HG02885 (cell line): ENCODE measurements around the gene NCBP2.

Experiments
- ATAC-seq: cut with Tn5 transposase; IDR thresholded peaks from one replicate; pipeline ENCODE4 v1.9.1; 2021; ENCODE audit warnings: mild to moderate bottlenecking; ENCODE audit not compliant: unreplicated experiment, poor library complexity

Gene NCBP2

DNA sequence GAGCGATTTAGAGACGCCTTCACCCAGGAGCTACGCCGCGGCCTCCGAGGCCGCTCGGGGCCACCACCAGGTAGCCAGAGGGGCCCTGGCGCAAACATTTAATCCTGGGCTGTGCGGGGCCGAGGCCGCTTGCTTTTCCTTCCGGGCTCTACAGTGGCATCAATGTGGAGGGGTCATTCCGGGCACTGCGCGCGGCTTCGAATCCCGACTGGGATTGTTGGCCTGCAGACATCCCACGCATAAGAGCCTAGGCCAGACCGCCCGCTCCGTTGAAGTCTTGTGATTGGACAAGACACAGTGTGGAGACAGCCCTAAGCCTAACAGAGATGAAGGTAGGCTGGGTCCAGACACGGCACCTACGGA, 568 bp upstream of the NCBP2 start:
- peak; percentile 7 for ATAC-seq

DNA sequence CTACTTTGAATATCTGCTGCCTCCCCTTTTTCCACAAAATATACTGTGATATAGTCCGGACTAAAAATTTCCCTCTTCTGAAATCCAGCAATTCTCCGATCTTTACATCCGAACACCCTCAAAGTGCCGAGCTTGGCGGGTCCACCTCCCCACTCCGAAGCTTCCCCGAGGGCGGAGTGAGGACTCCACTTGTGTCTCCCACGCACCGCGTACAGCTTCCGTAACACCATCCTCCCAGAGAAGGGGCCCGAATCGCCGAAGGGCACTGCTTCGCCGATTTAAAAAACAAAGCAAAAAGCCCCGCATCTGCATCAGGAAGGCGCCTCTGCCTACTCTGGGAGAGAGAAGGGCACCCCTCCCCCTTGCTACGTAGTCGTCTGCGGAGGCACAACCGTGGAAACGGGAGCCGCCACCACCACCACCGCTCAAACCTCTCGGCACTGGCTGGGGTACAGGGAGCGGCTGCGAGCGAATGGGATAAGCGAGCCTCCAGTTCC, 551 bp downstream of the NCBP2 start:
- peak; percentile 30 for ATAC-seq

DNA sequence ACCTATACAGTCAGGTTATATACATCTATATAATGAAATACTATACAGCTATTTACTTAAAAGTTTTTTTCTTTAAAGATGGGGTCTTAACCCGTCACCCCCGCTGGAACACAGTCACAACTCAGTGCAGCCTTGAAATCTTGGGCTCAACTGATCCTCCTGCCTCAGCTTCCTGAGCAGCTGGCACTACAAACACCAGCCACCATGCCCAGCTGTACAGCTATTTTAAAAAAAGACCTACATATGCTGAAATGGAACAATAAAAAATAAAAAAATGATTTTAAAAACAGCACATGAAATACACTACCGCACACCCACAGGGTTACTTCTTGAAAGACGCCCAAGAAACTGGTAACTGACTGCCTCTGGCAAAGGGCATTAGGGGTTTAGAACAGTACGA, 3.8 kb downstream of the NCBP2 start:
- no peak for ATAC-seq

DNA sequence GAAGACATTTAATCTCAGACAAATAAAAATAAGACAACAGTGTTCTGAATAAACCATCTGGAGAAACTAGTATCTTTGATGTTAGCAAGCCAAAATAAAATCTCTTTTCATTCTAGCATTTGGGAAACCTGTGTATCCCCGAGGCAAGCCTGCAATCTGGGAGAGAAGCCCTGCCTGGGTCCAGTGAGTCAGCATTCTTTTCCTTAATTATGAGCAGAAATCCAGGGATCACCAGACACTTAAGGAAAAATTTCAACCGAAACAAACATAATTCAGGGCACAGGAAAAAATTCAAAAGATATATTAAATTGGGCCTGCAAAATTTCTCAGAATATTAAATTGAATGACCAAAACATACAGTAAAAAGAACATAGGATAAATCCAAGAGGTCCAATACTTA, 4.2 kb downstream of the NCBP2 start:
- no peak for ATAC-seq

DNA sequence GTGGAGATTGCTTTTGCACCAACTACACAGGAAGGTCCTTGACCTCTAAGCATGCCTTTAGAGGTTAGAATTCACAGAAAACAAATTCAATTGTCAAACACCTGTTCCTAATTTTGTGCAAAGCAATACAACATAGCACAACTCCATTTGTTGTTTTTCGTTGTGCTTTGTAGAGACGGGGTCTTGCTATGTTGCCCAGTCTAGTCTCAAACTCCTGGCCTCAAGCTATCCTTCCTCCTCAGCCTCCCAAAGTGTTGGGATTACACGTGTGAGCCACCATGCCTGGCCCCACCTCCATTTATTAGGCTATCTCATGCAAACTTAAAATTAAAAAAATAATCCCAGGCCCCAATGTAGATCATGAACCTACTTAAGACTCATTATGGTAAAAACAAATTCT, 6.0 kb downstream of the NCBP2 start:
- no peak for ATAC-seq

DNA sequence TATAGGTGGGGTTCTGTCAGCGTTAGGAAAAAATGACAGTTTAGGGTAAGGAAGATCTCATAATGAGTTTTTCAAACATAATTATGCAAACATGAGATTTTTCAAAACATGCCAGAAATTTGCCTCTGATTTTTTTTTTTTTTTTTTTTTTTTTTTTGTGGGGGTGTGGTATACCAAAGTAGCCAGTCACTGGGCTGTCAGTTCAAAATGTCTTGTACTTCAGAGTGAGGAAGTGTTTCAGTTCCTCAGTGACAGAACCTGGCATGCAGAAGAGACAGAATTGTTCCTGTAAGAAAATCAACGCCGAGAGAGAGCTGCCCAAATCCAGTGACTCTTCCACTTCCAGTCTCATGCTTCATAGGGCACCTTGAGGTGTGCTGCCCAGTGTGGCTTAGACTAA, 9.7 kb downstream of the NCBP2 start:
- no peak for ATAC-seq

DNA sequence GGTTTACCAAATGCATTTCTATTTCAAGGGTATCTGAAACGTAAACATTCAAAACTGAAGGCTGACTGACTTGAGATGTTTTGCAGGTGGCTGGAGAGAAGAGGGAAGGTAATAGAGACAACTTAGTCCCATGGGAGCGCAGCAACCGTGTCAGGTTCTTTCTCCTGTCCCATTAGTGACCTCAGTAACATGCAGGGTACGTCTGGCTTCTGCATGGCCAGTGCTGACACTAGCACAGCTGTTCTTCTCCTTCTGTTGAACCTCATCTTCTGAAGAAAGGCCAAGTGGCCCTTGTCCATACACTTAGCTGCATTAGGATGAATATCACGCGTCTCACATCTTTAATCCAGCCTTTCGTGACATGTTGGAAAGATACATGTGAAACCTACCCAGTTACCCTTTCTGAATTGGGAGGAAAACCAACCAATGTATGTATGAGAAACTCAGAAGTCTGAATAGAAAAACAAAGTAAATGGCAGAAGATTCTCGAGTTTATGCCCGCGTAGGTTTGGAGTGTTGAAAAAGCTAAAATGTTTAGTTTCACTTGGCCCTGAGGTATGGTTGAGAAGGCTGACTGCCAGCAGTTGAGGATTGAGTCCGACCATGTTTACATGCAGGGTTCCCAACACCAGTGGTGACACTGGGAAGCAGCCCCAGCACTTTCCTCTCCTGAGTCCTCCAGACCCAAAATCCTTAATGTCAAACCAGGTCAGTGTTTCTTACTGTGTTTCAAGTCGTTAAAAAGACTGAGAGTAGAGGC, 10.3 kb downstream of the NCBP2 start:
- ATAC-seq: no peak

DNA sequence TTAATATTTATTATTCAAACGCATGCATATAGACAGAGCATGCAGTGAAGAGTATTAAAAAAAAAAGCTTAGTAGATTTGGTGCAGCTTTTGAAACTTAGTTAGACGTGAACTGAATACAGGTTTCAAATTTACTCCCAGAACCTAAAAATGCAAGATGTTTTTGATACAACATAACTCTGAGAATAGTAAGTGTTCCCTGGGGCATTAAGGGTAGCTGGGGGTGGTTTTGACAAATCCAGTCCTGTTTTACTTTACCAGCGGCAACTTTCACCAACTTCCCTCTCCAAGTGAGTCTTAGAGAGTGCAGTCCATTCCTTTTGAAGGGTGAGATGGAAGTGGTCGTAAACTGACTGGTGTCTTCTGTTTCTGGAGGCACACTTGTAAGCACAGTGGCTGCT, 11.2 kb downstream of the NCBP2 start:
- ATAC-seq: no peak

DNA sequence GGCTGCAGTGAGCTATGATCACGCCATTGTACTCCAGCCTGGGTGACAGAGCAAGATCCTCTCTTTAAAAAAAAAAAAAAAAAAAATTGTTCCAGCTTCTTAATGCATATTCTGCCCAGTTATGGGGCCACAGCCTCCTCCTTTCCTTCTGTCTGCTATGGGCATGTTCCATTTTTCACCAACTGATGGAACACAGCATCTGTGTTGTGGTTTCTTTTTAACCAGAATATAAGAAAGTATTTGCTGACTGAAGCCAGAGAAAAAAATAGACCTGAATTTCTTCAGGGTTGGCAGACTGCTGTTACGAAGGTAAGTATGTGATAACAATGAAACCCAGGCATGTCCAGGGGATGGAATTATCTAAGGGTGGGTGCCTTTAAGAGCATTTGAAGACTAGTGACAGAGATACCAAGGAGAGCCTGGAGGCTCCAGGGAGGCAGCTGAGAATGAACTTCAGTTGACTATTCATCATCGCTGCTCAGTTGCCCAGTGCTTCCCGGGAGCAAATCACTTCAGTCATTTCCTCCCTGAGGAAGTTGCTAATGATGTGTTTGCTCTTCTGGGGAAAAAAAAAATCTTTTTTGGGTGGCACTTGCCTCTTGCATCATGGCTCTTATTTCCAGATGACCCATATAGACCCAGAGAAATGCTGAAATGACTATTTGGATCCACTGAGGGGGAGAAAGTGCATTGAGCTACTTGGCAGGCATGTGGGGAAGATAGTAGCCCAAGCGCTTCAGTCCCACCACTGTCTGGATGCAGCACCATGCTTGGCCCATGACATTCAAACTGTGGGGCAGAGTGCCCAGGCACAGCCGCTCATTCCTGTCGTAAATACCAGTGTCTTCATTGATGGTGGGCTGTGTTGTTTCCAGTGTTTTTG, 14.5 kb downstream of the NCBP2 start:
- ATAC-seq: no peak

DNA sequence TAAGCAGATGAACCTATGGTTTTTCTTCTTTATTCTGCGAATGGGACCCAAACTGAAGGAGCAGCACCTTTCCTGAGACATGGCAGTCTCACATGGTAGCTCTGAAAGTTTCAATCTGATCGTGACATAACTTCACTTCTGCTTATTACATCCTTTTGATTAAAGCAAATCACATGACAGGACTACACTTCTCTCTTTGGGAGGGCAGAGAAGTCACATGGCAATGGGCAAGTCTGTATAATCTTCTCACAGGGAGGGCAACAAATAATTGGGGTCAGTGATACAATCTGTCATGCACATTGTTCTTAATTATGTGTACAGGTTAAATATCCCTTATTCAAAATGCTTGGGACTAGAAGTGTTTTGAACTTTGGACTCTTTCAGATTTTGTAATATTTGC, 21.6 kb downstream of the NCBP2 start:
- ATAC-seq: no peak

DNA sequence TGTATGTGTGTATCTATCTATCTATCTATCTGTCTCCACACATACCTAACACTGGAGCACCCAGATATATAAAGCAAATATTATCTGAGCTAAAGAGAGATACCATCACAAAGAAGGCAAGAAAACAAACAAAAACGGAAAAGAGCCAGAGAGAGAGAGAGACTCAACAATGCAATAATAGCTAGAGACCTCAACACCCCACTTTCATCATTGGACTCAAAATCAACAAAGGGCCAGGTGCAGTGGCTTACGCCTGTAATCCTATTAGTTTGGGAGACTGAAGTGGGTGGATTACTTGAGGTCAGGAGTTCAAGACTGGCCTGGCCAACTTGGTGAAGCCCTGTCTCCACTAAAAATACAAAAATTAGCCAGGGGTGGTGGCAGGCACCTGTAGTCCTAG, 23.4 kb downstream of the NCBP2 start:
- ATAC-seq: no peak

DNA sequence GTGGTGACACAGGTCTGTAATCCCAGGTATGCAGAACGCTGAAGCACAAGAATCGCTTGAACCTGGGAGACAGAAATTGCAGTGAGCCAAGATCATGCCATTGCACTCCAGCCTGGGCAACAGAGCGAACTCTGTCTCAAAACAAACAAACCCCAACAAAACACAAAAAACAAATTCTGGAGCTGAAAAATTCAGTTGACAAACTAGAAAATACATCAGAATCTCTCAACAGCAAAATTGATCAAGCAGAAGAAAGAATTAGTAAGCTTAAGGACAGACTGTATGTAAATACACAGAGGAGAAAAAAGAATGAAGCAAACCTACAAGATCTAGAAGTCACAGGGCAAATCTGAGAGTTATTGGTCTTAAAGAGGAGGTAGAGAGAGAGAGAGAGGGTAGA, 25.3 kb downstream of the NCBP2 start:
- no peak for ATAC-seq

DNA sequence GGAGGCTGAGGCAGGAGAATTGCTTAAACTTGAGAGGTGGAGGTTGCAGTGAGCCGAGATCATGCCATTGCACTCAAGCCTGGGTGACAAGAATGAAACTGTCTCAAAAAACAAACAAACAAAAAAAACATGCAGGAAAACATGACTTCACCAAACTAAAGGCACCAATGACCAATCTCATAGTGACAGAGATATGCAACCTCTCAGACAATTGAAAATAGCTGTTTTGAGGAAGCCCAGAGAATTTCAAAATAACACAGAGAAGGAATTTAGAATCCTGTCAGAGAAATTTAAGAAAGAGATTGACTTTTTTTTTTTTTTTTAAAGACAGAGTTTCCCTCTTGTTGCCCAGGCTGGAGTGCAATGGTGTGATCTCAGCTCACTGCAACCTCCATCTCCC, 26.1 kb downstream of the NCBP2 start:
- ATAC-seq: no peak

DNA sequence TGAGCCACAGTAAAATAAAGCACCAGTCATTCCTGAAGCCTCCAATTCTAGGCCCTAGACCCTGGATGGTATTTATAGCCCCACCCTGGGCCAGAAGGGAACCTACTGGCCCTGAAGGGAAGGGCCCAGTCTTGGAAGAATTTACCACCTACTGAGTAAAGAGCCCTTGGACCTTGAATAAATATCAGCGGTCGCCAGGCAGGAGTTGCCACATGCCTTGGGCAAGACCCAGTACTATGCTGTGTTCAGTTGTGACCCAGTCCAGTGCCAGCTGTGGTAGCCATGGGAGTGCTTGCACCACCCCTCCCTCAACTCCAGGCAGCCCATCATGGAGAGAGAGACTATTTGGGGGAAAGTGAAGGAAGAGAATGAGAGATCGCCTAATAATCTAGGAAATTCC, 27.0 kb downstream of the NCBP2 start:
- no peak for ATAC-seq

DNA sequence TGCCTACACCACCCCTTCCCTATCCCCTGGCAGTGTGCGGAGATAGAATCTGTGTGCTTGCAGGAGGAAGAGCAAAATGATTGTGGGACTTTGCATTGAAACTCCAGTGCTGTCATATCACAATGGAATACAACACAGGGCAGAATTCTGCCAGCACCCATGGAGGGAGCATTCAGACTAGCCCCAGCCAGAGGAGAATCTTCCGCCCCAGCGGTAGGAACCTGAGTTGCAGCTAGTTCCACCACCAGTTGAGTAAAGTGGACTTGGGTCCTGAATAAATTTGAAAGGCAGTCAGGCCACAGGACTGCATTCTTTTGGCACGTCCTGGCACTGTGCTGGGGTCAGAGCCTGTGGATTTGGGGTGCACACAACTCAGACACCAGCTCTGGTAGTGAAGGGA, 27.5 kb downstream of the NCBP2 start:
- no peak for ATAC-seq

DNA sequence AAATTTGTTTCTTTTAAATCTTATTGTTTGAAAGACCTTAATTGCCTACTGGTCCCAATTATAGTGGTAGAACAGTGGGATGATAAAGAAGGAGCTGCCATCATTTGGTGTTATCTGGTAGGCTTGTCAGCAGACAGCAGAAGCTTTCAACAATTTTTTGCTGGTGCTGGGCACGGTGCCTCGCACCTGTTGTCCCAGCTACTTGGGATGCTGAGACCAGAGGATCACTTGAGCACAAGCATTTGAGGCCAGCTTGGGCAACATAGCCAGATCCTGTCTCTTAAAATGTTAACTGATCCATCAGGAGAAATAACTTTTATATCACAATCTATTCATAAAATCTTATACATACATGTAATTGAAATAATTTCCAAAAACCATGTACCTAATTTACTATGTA, 38.6 kb downstream of the NCBP2 start:
- no peak for ATAC-seq

DNA sequence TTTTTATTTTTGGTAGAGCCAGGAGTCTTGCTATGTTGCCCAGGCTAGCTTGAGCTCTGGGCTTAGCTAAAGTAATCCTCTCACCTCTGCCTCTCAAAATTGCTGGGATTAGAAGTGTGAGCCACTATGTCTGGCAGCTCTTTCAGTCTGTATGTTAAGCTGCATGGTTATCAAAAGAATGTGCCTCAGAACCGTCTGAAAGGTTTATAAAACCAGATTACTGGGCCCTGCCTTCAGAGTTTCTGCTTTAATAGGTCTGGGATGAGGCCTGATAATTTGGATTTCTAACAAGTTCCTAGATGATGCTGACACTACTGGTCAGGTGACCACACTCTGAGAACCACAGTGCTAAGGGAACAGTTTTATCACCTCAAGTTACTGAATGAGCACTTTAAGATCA, 40.0 kb downstream of the NCBP2 start:
- ATAC-seq: no peak

DNA sequence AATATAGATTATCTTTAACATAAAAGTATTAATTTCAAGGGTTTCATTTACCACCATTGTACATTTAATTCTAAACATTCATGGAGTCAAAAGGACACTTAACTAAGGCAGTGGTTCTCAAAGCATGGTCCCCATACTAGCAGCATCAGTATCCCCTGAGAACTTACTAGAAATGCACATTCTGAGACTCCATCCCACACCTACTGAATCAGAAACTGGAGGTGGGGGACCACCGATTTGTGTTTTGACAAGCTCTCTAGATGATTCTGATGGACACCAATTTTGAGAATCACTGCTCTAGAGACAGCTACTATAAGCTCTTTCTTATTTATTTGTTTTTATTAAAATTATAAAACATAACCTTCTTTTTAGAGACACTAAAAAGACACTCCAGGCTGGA, 40.6 kb downstream of the NCBP2 start:
- ATAC-seq: no peak

DNA sequence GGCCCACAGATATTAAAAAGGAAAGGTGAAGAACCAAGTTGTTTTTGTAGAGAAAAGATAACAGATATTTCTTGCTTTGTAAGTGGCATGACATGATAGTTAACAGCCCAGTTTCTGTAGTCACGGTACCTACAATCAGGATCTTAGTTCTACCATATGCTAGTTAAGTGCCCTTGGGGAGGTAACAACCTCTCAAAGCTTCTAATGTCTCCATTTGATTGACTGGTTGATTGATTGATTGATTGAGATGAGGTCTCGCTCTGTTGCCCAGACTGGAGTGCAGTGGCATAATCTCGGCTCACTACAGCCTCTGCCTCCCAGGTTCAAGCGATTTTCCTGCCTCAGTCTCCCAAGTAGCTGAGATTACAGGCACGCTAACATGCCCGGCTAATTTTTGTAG, 46.1 kb downstream of the NCBP2 start:
- ATAC-seq: no peak

DNA sequence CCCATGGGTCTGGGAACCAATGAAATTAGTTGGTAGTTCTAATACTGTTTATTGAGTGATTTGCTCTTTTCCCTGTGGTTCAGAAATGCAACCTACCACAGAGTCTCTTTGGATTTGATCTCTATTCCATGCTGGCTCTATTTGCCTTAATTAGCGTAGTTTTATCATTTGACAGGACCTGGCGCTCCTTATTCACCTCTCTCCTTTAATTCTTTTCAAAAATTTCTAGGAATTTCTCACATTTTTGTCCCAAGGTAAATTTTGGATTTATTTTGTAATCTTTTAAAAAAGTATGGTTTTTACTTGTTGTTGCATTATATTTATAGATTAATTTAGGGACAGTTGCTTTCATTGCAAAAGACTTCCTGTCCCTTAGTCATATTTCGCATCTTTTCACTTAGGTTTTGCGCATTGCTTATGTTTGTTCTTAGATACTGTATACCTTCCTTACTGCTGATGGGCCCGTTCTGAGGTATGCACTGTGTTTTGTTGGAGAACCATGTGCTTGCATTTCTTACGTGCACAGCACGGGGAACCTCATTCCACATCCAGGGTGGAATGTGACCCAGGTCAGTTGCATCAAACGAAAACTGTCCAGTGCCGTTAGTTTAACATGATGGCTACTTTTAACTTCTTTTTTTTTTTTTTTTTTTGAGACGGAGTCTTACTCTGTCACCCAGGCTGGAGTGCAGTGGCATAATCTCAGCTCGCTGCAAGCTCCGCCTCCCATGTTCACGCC, 47.6 kb downstream of the NCBP2 start:
- no peak for ATAC-seq
